Measurements from ENCODE around the gene NOMO2.
"Not testable (repeated sequence)": the region's sequence is repeated elsewhere in the genome, so short reads cannot be mapped to it uniquely, and the experiment has no call there.

DNA sequence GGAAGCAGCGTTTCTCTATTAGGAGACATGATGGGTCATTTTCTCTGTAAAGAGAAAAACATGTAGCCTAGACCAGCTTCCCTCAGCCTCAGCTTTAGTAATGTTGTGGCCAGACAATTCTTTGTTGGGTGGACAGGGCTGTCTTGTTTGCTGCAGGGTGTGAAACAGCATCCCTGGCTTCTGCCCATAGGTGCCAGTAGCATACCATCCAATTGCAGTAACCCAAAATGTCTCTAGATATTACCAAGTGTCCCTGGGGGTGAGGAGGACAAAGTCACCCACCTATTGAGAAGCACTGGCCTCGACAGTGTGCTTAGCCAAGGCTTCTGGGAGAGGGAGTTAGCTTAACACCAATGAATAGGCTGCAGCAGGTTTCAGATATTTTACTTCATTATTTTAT is 14.0 kb upstream of the NOMO2 start:
- not testable (repeated sequence) for TF ChIP-seq POLR2A (IDR thresholded peaks at IDR 0.05)
- TF ChIP-seq, protein P1, sequence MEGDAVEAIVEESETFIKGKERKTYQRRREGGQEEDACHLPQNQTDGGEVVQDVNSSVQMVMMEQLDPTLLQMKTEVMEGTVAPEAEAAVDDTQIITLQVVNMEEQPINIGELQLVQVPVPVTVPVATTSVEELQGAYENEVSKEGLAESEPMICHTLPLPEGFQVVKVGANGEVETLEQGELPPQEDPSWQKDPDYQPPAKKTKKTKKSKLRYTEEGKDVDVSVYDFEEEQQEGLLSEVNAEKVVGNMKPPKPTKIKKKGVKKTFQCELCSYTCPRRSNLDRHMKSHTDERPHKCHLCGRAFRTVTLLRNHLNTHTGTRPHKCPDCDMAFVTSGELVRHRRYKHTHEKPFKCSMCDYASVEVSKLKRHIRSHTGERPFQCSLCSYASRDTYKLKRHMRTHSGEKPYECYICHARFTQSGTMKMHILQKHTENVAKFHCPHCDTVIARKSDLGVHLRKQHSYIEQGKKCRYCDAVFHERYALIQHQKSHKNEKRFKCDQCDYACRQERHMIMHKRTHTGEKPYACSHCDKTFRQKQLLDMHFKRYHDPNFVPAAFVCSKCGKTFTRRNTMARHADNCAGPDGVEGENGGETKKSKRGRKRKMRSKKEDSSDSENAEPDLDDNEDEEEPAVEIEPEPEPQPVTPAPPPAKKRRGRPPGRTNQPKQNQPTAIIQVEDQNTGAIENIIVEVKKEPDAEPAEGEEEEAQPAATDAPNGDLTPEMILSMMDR (IDR thresholded peaks at IDR 0.05 in 4 of 5, conservative IDR thresholded peaks at IDR 0.05 in 1 of 5), result not testable (repeated sequence)
